GM21737 (cell line): Measurements from ENCODE around the gene EPB41L4A.
"Not testable (repeated sequence)": the region's sequence is repeated elsewhere in the genome, so short reads cannot be mapped to it uniquely, and the experiment has no call there.

Source experiments
- ATAC-seq: cut with Tn5 transposase; IDR thresholded peaks from one replicate; pipeline ENCODE4 v1.9.1; 2021; ENCODE audit warnings: mild to moderate bottlenecking, moderate library complexity; ENCODE audit not compliant: unreplicated experiment

EPB41L4A gene

GRCh38 chr5:112217843-112218579 is 201.1 kb downstream of the EPB41L4A start:
- ATAC-seq: no peak

- ATAC-seq: no peak
Measured at GRCh38 chr5:112216140-112216539, 202.9 kb downstream of the EPB41L4A start.

- no peak for ATAC-seq
Measured at GRCh38 chr5:112210430-112211005, 208.6 kb downstream of the EPB41L4A start.

- ATAC-seq: no peak
Measured at GRCh38 chr5:112208699-112209615, 210.1 kb downstream of the EPB41L4A start.

- not testable (repeated sequence) for ATAC-seq
Measured at GRCh38 chr5:112208195-112208594, 210.9 kb downstream of the EPB41L4A start.

GRCh38 chr5:112205846-112206245 is 213.2 kb downstream of the EPB41L4A start:
- ATAC-seq: no peak

GRCh38 chr5:112203229-112203628 is 215.8 kb downstream of the EPB41L4A start:
- no peak for ATAC-seq

GRCh38 chr5:112202694-112203093 is 216.4 kb downstream of the EPB41L4A start:
- ATAC-seq: no peak

GRCh38 chr5:112201141-112201540 is 217.9 kb downstream of the EPB41L4A start:
- no peak for ATAC-seq

GRCh38 chr5:112200131-112200530 is 218.9 kb downstream of the EPB41L4A start:
- no peak for ATAC-seq

- ATAC-seq: no peak
Measured at GRCh38 chr5:112196584-112196983, 222.5 kb downstream of the EPB41L4A start.

- ATAC-seq: no peak
Measured at GRCh38 chr5:112195924-112196323, 223.2 kb downstream of the EPB41L4A start.

GRCh38 chr5:112192866-112193265 is 226.2 kb downstream of the EPB41L4A start:
- no peak for ATAC-seq

GRCh38 chr5:112192072-112192471 is 227.0 kb downstream of the EPB41L4A start:
- no peak for ATAC-seq

- no peak for ATAC-seq
Measured at GRCh38 chr5:112189391-112189790, 229.7 kb downstream of the EPB41L4A start.

- ATAC-seq: no peak
Measured at GRCh38 chr5:112186401-112186990, 232.6 kb downstream of the EPB41L4A start.

GRCh38 chr5:112183874-112184273 is 235.2 kb downstream of the EPB41L4A start:
- no peak for ATAC-seq

- ATAC-seq: no peak
Measured at GRCh38 chr5:112183103-112183711, 235.9 kb downstream of the EPB41L4A start.

GRCh38 chr5:112179290-112179689 is 239.8 kb downstream of the EPB41L4A start:
- ATAC-seq: no peak

GRCh38 chr5:112174959-112175594 is 244.0 kb downstream of the EPB41L4A start:
- no peak for ATAC-seq
